Activated CD4-positive, alpha-beta memory T cell treated with anti-CD3 and anti-CD28 coated beads for 36 hours (primary cell): ENCODE measurements around the gene SERHL2. TPM values are rescaled to one million over a fixed set of nuclear protein-coding genes. Genes with fewer than 3 reads are reported as not detected.
"Not testable (repeated sequence)": the region's sequence is repeated elsewhere in the genome, so short reads cannot be mapped to it uniquely, and the experiment has no call there.

Source experiments
- CTCF ChIA-PET: fragments of 350-600 bp; sonication (Branson Sonifier 250); formaldehyde crosslinking; loops from one replicate; lab custom pipeline; 2021; ENCODE audit warnings: antibody characterized with exemption, inconsistent platforms; lab: Charles Lee
- POLR2A ChIA-PET: fragments of 350-600 bp; sonication (Branson Sonifier 250); formaldehyde crosslinking; loops from one replicate; lab custom pipeline; 2021; ENCODE audit warnings: antibody characterized with exemption; lab: Charles Lee
- DNase-seq: peaks from one replicate; pipeline ENCODE4 v3.0.0-alpha.2; 2020
- H3K27ac Mint-ChIP-seq: one replicate; pipeline ENCODE4 v1.8.0; 2021; ENCODE audit warnings: mixed read lengths
- H3K27me3 Mint-ChIP-seq: one replicate; pipeline ENCODE4 v1.8.0; 2021; ENCODE audit warnings: mixed read lengths
- H3K36me3 Mint-ChIP-seq: one replicate; pipeline ENCODE4 v1.8.0; 2021; ENCODE audit warnings: mixed read lengths
- H3K4me1 Mint-ChIP-seq: one replicate; pipeline ENCODE4 v1.8.0; 2021; ENCODE audit warnings: low read depth, mixed read lengths
- H3K4me3 Mint-ChIP-seq: one replicate; pipeline ENCODE4 v1.8.0; 2021; ENCODE audit warnings: mild to moderate bottlenecking, mixed read lengths
- H3K9me3 Mint-ChIP-seq: one replicate; pipeline ENCODE4 v1.8.0; 2021; ENCODE audit warnings: mixed read lengths
- intact Hi-C: fragments of 100-400 bp; cut with micrococcal nuclease; formaldehyde crosslinking; loops from one replicate; pipeline ENCODE4 v1.15.1; 2023
- total RNA-seq, 2 experiments: library from RNA; stranded (reverse); gene quantifications; one replicate each; pipeline ENCODE4 v1.2.3, GENCODE V29; 2021

Gene SERHL2
- total RNA-seq, 2 experiments from 2014 or later: 0.83 to 1.2 TPM

DNA sequence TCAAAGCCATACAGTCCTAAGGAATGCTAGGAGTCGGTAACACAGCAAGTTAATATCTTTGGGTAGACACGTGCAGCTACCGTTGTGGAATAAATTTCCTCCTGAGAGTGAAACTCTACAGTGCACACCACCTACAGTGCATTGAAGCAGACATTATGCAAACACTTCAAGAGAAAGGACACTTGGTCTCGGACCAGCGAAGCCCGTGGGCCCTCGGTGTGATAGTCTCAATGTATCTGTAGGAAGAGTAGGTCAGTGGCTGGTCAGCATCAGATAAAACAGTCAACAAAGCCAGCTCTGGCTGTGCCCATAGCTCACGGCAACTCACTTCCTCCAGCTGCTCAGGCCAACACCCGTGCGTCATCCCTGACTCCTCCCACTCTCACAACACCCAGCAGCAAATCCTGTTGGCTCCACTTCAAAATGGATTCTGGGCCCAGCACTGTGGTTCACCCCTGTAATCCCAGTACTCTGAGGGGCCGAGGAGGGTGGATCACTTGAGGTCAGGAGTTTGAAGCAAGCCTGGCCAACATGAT lies 14.5 kb upstream of the SERHL2 start:
- H3K9me3 Mint-ChIP-seq, H3K27me3 Mint-ChIP-seq, H3K27ac Mint-ChIP-seq, POLR2A ChIA-PET, H3K4me3 Mint-ChIP-seq, H3K36me3 Mint-ChIP-seq, H3K4me1 Mint-ChIP-seq, intact Hi-C loops: not testable (repeated sequence)
- peak; percentile 20 for DNase-seq
- CTCF ChIA-PET: interaction anchor here (0.6 kb wide), 1 partner anchor 50 kb away, joined by 3 read pairs; no protein-coding TSS in a partner anchor

DNA sequence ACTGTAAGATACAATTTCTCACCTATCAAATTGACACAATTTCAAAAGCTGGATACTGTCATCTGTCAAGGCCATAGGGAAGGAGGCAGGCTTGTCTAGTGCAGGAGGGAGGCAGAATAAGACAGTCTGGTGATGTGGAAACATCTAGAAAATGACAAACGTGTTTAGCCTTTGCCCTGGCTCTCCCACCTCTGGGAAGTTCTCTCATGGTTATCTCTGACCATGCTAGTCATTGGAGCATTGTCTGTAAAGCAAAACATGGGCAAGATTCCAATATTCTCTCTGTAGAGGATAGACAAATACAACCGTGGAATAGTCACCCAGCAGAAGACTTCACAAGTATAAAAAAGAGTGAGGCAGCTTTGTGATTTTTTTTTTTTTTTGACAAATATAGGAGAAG lies 9.1 kb upstream of the SERHL2 start:
- Mint-ChIP-seq H3K27ac (no peak overlapping the region), H3K27me3 (no peaks in the 10 kb centered on the region), H3K9me3 (no peaks in the 10 kb centered on the region), H3K4me3 (no peak overlapping the region), H3K36me3 (no peaks in the 10 kb centered on the region), H3K4me1 (no peaks in the 10 kb centered on the region)
- CTCF ChIA-PET: interaction anchor here (0.7 kb wide), 1 partner anchor 72 kb away, joined by 3 read pairs; no protein-coding TSS in a partner anchor
- POLR2A ChIA-PET: interaction anchor here (0.6 kb wide), 2 partner anchors 95 to 943 kb away, joined by 4 read pairs; no protein-coding TSS in a partner anchor
- intact Hi-C loops: no loop called here
- DNase-seq: no peak

DNA sequence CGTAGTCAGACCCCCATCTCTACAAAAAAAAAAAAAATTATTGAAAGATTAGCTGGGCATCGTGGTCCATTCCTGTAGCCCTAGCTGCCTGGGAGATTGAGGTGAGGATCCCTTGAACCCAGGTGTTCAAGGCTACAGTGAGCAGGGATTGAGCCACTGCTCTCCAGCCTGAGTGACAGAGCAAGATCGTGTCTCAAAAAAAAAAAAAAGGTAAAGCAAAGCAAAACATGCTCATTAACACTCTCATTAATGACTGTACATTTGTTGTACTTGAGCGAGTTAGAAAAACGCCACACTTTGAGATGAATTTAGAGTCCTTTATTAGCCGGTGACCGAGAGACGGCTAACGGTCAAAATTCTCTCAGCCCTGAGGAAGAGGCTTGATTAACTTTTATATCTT lies 6.2 kb upstream of the SERHL2 start:
- Mint-ChIP-seq H3K4me1 (peaks cover 5% of the 10 kb centered on the region), H3K27ac (no peak overlapping the region), H3K4me3 (no peak overlapping the region), H3K36me3 (no peaks in the 10 kb centered on the region), H3K27me3 (no peaks in the 10 kb centered on the region), H3K9me3 (no peaks in the 10 kb centered on the region)
- POLR2A ChIA-PET: no interaction called here
- intact Hi-C loops: no loop called here
- CTCF ChIA-PET: no interaction called here
- DNase-seq: no peak

DNA sequence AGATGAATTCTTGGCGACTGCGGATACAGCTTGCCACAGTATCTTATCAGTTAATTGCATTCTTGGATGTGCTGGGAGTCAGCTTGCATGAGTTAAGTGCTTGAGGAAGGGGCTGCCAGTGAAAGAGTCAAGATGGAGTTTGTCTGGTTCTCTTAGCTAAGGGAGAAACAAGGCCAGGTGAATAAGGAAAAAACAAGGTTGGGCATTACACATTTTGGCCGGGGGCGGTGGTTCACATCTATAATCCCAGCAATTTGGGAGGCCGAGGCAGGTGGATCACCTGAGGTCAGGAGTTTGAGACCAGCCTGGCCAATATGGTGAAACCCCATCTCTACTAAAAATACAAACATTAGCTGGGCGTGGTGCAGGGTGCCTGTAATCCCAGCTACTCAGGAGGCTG lies 5.6 kb upstream of the SERHL2 start:
- H3K27ac Mint-ChIP-seq, CTCF ChIA-PET, H3K4me3 Mint-ChIP-seq, H3K9me3 Mint-ChIP-seq, H3K4me1 Mint-ChIP-seq, POLR2A ChIA-PET, H3K27me3 Mint-ChIP-seq, H3K36me3 Mint-ChIP-seq, DNase-seq, intact Hi-C loops: not testable (repeated sequence)

DNA sequence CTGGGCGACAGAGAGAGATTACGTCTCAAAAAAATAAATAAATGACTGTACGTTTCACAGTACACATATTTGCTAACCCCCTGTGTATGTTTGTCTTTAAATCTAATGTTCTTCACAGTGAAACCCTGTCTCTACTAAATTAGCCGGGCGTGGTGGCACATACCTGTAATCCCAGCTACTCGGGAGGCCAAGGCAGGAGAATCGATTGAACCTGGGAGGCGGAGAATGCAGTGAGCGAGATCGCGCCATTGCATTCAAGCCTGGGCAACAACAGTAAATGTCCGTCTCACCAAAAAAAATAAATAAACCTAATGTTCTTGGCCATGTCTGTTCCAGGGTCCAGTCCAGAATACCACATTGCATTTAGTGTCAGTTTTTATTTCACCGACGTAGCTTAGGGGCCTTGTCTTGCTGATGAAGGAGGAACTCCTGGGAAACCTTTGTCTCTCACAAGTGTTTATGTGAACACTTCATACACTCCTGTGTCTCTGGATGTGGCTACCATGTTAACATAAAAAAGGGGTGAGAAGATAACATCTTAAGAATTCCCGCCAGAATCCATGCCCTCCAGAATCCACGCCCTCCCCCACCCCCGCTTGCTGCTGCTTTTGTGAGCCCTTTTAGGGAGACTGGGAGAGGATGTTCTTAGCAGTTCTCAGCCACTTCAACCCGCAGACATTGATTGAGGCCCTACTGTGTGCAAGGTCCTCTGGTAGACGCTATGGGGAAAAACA lies 5.0 kb upstream of the SERHL2 start:
- intact Hi-C loops: no loop called here
- Mint-ChIP-seq H3K4me3 (no peak overlapping the region), H3K27me3 (no peaks in the 10 kb centered on the region)

DNA sequence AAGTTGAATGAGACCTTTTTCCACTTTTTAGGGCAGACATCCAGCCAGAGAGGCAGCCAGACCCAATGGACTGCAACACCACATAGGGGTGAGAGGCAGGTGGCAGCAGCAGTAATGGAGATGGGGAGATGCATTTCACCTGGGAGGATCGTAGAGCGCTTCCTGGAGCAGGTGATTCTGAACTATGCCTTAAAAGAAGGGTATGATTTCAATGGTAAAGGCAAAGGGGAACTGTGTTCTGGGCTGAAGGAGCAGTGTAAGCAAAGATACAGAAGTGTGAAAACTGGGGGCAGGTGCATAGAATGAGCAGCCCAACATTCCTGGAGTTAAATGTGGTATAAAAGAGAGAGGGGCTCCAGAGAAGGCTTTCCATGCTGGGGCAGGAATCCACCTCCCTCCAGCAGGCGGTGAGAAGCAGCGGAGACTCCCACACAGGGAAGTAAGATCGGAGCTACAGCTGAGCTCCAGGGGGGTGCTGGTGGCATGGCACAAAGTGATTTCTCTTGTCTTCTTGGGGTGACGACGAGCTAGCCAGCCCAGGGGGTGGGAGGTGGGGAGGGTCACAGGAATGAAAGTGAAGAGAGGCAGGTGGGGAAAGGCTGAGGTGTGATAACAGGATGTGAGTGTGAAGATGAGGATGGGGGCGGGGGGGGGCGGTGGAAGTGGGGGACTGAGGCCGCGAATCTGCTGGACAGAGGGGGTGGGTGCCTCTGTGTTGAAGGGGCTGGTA lies 4.3 kb upstream of the SERHL2 start:
- ChIA-PET CTCF (interaction anchor here (0.9 kb wide), 1 partner anchor 13 kb away, joined by 4 read pairs; no protein-coding TSS in a partner anchor), POLR2A (no interaction called here)
- intact Hi-C loops: loop anchor here (5.0 kb wide), 1 partner anchor 457 kb away; the partner anchor contains the start of gene NDUFA6
- Mint-ChIP-seq H3K36me3 (no peaks in the 10 kb centered on the region), H3K4me1 (peaks cover 11% of the 10 kb centered on the region), H3K27ac (no peak overlapping the region), H3K9me3 (no peaks in the 10 kb centered on the region), H3K4me3 (no peak overlapping the region), H3K27me3 (no peaks in the 10 kb centered on the region)
- DNase-seq: no peak

More for the DNA sequence above, 5.0 kb upstream of the SERHL2 start:
- Mint-ChIP-seq H3K27ac (no peak overlapping the region), H3K36me3 (no peaks in the 10 kb centered on the region), H3K4me1 (peaks cover 8% of the 10 kb centered on the region), H3K9me3 (no peaks in the 10 kb centered on the region)
- ChIA-PET CTCF (no interaction called here), POLR2A (no interaction called here)
- no peak for DNase-seq

DNA sequence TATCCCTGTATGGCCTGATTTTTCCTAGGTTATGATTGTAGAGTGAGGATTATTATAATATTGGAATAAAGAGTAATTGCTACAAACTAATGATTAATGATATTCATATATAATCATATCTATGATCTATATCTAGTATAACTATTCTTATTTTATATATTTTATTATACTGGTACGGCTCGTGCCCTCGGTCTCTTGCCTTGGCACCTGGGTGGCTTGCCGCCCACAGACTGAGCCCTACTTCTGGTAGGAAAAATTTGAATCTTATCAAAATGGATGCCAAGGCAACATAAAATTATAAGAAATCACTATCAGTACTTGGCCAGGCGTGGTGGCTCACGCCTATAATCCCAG lies 1.5 kb upstream of the SERHL2 start:
- intact Hi-C loops: loop anchor here (2.0 to 5.0 kb wide), 2 partner anchors 19 to 460 kb away; partner anchors contain the start of gene NDUFA6
- peaks cover 11% of the 10 kb centered on the region for H3K4me1 Mint-ChIP-seq
- H3K9me3 Mint-ChIP-seq, DNase-seq, H3K36me3 Mint-ChIP-seq, POLR2A ChIA-PET, H3K27ac Mint-ChIP-seq, H3K4me3 Mint-ChIP-seq, H3K27me3 Mint-ChIP-seq: not testable (repeated sequence)
- CTCF ChIA-PET: interaction anchor here (0.6 kb wide), 1 partner anchor 805 kb away, joined by 3 read pairs; no protein-coding TSS in a partner anchor

DNA sequence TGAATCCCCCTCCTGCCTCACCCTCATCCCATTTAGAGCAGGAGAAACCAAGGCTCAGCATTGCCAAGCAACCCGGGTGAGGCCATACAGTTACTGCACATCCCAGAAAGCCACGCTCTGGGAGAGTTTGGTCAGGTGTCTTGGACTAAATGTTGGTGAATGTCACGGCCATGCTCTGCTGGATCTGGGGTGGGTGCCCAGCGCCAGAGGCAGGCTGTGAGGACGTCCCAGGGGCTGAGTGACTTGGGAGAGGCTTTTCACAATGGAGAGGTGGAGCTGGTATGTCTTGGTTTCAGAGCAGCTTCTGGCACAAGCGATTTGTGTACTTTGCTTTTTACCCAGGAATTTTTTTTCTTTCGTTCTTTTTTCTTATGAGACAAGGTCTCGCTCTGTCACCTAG lies 6.6 kb downstream of the SERHL2 start:
- CTCF ChIA-PET: interaction anchor here (1.6 kb wide), 3 partner anchors 9 to 73 kb away, joined by 4 to 6 read pairs (median 5); no protein-coding TSS in a partner anchor

DNA sequence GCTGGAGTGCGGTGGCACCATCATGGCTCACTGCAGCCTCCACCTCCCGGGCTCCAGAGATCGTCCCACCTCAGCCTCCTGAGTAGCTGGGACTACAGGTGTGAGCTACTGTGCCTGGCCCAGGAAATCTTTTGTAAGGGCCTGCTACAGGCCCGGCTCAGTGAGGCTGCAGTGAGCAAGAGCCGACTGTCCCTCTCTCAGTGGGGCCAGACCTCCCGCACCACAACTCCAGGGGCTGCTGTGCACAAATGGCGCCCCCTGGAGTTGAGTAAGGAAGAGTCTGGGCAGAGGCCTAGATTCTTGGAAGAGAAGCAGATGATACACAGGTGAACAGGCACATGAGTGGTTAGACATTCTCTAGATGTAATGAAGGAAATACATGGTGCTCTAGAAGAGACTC lies 7.0 kb downstream of the SERHL2 start:
- POLR2A ChIA-PET: no interaction called here
- CTCF ChIA-PET: interaction anchor here (1.6 kb wide), 3 partner anchors 9 to 74 kb away, joined by 4 to 6 read pairs (median 5); no protein-coding TSS in a partner anchor

More for the DNA sequence above, 6.6 kb downstream of the SERHL2 start:
- Mint-ChIP-seq H3K9me3 (no peaks in the 10 kb centered on the region), H3K36me3 (peaks cover 2% of the 10 kb centered on the region), H3K4me3 (no peak overlapping the region), H3K27me3 (no peaks in the 10 kb centered on the region), H3K27ac (no peak overlapping the region), H3K4me1 (no peaks in the 10 kb centered on the region)
- DNase-seq: no peak
- intact Hi-C loops: no loop called here
- POLR2A ChIA-PET: no interaction called here

DNA sequence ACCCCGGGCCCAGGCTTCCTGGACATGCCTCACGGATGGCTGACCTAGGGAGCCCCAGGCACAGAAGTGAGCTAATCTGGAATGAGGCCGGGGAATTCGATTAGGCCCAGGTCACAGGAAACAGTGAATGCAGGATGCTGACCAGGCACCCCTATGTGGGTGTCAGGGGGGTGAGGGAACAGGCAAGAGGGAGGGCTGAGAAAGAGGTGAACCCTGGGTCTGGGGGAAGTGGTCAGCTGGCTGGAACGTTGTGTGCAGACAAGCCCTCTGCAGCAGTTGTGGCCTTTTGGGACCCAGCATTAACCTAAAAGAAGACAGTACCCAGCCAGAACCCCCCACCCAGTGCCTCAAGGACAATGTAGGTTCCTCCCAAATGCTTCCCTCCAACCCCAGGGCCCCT lies 8.1 kb downstream of the SERHL2 start:
- Mint-ChIP-seq H3K4me3 (no peak overlapping the region), H3K4me1 (no peaks in the 10 kb centered on the region), H3K36me3 (peaks cover 2% of the 10 kb centered on the region), H3K27ac (no peak overlapping the region), H3K27me3 (no peaks in the 10 kb centered on the region), H3K9me3 (no peaks in the 10 kb centered on the region)
- POLR2A ChIA-PET: no interaction called here
- intact Hi-C loops: no loop called here
- CTCF ChIA-PET: no interaction called here
- no peak for DNase-seq

More for the DNA sequence above, 7.0 kb downstream of the SERHL2 start:
- Mint-ChIP-seq H3K27ac (no peak overlapping the region), H3K4me1 (no peaks in the 10 kb centered on the region), H3K4me3 (no peak overlapping the region), H3K9me3 (no peaks in the 10 kb centered on the region), H3K36me3 (peaks cover 2% of the 10 kb centered on the region), H3K27me3 (no peaks in the 10 kb centered on the region)
- DNase-seq: no peak
- intact Hi-C loops: no loop called here

DNA sequence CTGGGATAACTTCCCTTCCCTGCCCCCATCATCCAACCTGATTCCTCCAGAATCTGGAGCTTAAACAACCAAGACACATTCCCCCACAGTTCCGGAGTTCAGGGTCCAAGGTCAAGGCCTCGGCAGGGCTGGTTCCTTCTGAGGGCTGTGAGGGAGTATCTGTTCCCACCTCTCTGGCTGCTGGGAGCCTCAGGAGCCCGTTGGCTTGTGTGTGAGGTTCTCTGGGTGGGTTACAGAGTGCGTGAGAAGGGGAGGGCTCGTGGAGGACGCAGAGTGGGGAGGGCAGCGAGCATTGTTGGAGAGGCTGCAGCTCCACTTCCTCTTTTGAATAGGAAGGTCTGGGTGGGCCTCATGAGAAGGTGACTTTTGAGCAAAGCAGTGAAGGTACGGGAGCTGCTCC lies 8.5 kb downstream of the SERHL2 start:
- intact Hi-C loops: no loop called here
- H3K27ac Mint-ChIP-seq: no peak overlapping the region
- no peaks in the 10 kb centered on the region for H3K4me1 Mint-ChIP-seq
- H3K27me3 Mint-ChIP-seq: no peaks in the 10 kb centered on the region
- POLR2A ChIA-PET: no interaction called here
- CTCF ChIA-PET: no interaction called here
- no peak overlapping the region for H3K4me3 Mint-ChIP-seq
- DNase-seq: no peak
- H3K9me3 Mint-ChIP-seq: no peaks in the 10 kb centered on the region
- peaks cover 2% of the 10 kb centered on the region for H3K36me3 Mint-ChIP-seq

DNA sequence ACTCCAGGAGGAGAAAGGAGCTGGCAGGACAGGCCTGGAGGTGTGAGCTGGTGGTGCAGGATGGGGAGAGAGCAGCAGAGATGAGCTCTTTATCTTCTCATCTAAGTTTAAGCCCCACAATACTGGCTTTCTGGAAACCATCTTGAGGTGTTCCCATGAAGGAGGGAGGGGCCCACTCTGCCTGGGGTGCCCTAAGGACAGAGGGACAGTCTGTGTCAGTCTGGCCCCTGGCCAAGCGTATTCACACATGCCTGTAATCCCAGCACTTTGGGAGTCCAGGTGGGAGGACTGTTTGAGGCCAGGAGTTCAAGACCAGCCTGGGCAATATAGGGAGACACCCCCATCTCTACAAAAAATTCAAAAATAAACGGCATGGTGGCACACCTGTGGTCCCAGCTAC lies 8.9 kb downstream of the SERHL2 start:
- no peak overlapping the region for H3K4me3 Mint-ChIP-seq
- no peaks in the 10 kb centered on the region for H3K9me3 Mint-ChIP-seq
- CTCF ChIA-PET: no interaction called here
- POLR2A ChIA-PET: no interaction called here
- H3K27me3 Mint-ChIP-seq: no peaks in the 10 kb centered on the region
- H3K4me1 Mint-ChIP-seq: no peaks in the 10 kb centered on the region
- no peak overlapping the region for H3K27ac Mint-ChIP-seq
- DNase-seq: no peak
- intact Hi-C loops: no loop called here
- H3K36me3 Mint-ChIP-seq: peaks cover 2% of the 10 kb centered on the region
